ENCODE measurements around the gene SSTR5. TPM values are rescaled to one million over a fixed set of nuclear protein-coding genes. Genes with fewer than 3 reads are reported as not detected.

Gene SSTR5
- total and polyA plus RNA-seq, 8 donors = 0.11 TPM; not detected in 7

- Histone ChIP-seq H3K4me1 (no peaks in the 10 kb centered on the region), H3K4me3 (no peak overlapping the region), H3K27ac (no peak overlapping the region), H3K27me3 (peaks cover 0 to 73% of the 10 kb centered on the region in 2 donors), H3K36me3 (no peaks in the 10 kb centered on the region), H3K9me3 (no peaks in the 10 kb centered on the region)
- ATAC-seq (no peak), DNase-seq (no peak)
- TF ChIP-seq CTCF (IDR thresholded peaks at IDR 0.05) = no peak
- intact Hi-C loops (cut with DNase I) = no loop called here
Observed at GRCh38 chr16:1035066-1035415, 37.5 kb upstream of the SSTR5 start.

GRCh38 chr16:1036166-1036565, 36.4 kb upstream of the SSTR5 start:
- DNase-seq (peak in 1 of 4 donors; percentile 19), ATAC-seq (no peak)
- H3K4me1 ChIP-seq = no peaks in the 10 kb centered on the region
- intact Hi-C loops (cut with DNase I) = no loop called here
- H3K27me3 ChIP-seq = peaks cover 0 to 63% of the 10 kb centered on the region in 2 donors
- no peaks in the 10 kb centered on the region for H3K9me3 ChIP-seq
- H3K4me3 ChIP-seq = no peak overlapping the region
- H3K27ac ChIP-seq = no peak overlapping the region
- no peak for TF ChIP-seq CTCF (IDR thresholded peaks at IDR 0.05)
- no peaks in the 10 kb centered on the region for H3K36me3 ChIP-seq

GRCh38 chr16:1036726-1037393, 35.7 kb upstream of the SSTR5 start:
- intact Hi-C loops (cut with DNase I) = no loop called here
- no peak for TF ChIP-seq CTCF (IDR thresholded peaks at IDR 0.05)
- Histone ChIP-seq H3K4me1 (no peaks in the 10 kb centered on the region), H3K27ac (no peak overlapping the region), H3K36me3 (no peaks in the 10 kb centered on the region), H3K9me3 (peaks cover 0 to 2% of the 10 kb centered on the region in 2 donors), H3K4me3 (no peak overlapping the region), H3K27me3 (peaks cover 0 to 61% of the 10 kb centered on the region in 2 donors)
- DNase-seq (no peak), ATAC-seq (no peak)

GRCh38 chr16:1037394-1038257, 34.9 kb upstream of the SSTR5 start:
- Histone ChIP-seq H3K27me3 (peaks cover 0 to 65% of the 10 kb centered on the region in 2 donors), H3K4me3 (no peak overlapping the region), H3K27ac (no peak overlapping the region), H3K36me3 (no peaks in the 10 kb centered on the region), H3K4me1 (no peaks in the 10 kb centered on the region), H3K9me3 (peaks cover 0 to 3% of the 10 kb centered on the region in 2 donors)
- intact Hi-C loops (cut with DNase I) = no loop called here
- DNase-seq = no peak
- TF ChIP-seq CTCF (IDR thresholded peaks at IDR 0.05) = no peak
- no peak for ATAC-seq

GRCh38 chr16:1038932-1039331, 33.6 kb upstream of the SSTR5 start:
- H3K36me3 ChIP-seq = no peaks in the 10 kb centered on the region
- TF ChIP-seq CTCF (IDR thresholded peaks at IDR 0.05) = no peak
- H3K27me3 ChIP-seq = peaks cover 0 to 75% of the 10 kb centered on the region in 2 donors
- H3K9me3 ChIP-seq = peaks cover 0 to 3% of the 10 kb centered on the region in 2 donors
- no peak overlapping the region for H3K27ac ChIP-seq
- no peak overlapping the region for H3K4me3 ChIP-seq
- H3K4me1 ChIP-seq = no peaks in the 10 kb centered on the region
- DNase-seq (no peak), ATAC-seq (no peak)
- intact Hi-C loops (cut with DNase I) = no loop called here
